ENCODE measurements around the gene ABCA13.

Gene ABCA13

GRCh38 chr7:48427671-48428070, 256.4 kb downstream of the ABCA13 start:
- in situ Hi-C loops (cut with MboI; ENCODE audit: low sequenced_read_pairs), result no loop called here

DNA sequence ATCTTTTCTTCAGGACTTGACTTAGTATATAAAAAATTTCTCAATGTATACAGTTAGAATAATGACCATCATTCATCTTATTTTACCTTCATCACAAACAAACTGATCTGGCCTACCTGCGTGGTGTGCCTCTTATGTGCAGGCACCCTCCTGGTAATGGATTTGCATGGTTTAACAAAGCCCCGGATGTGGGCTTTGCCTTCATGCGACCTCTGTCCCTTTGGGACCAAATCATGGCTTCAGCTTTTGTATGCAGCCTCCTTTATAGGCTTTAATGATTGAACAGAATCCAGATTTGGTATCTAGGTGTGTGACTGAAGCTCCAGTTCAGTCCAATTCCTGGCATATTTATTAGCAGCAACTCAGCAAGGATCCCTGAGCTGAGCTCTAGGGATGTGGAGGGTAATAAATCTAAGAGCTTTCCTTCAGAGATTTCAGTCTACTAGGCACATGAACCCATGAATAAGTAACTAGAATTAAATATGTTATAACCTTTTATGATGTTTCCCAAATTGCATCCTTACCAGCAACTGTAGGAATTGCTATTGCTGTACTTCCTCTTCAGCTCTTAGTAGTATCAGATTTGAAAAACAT, 256.9 kb downstream of the ABCA13 start:
- no peak for DNase-seq (ENCODE audit: low spot score in 2 of 2)
- H3K27me3 ChIP-seq (ENCODE audit: low read depth), result no peaks in the 10 kb centered on the region
- H3K9me3 ChIP-seq, result no peaks in the 10 kb centered on the region
- H3K4me3 ChIP-seq, result no peak overlapping the region
- in situ Hi-C loops (cut with MboI; ENCODE audit: low sequenced_read_pairs), result no loop called here
- H3K4me1 ChIP-seq, result no peaks in the 10 kb centered on the region
- H3K36me3 ChIP-seq (replicated peaks), result no peaks in the 10 kb centered on the region

More at GRCh38 chr7:48427671-48428070, 256.4 kb downstream of the ABCA13 start:
- no peak for DNase-seq (ENCODE audit: low spot score in 2 of 2)
- Histone ChIP-seq H3K4me1 (no peaks in the 10 kb centered on the region), H3K27me3 (ENCODE audit: low read depth) (no peaks in the 10 kb centered on the region), H3K4me3 (no peak overlapping the region), H3K36me3 (replicated peaks) (no peaks in the 10 kb centered on the region), H3K9me3 (no peaks in the 10 kb centered on the region)

- no peaks in the 10 kb centered on the region; the same call in 1 of the 2 replicates for H3K4me1 ChIP-seq
- H3K36me3 ChIP-seq (replicated peaks), result no peaks in the 10 kb centered on the region
- DNase-seq (ENCODE audit: low spot score in 2 of 2), result no peak
- in situ Hi-C loops (cut with MboI; ENCODE audit: low sequenced_read_pairs), result no loop called here
- no peak overlapping the region for H3K4me3 ChIP-seq
- H3K9me3 ChIP-seq, result no peaks in the 10 kb centered on the region
- no peaks in the 10 kb centered on the region for H3K27me3 ChIP-seq (ENCODE audit: low read depth)
Measured at GRCh38 chr7:48429117-48429516, 257.9 kb downstream of the ABCA13 start.

DNA sequence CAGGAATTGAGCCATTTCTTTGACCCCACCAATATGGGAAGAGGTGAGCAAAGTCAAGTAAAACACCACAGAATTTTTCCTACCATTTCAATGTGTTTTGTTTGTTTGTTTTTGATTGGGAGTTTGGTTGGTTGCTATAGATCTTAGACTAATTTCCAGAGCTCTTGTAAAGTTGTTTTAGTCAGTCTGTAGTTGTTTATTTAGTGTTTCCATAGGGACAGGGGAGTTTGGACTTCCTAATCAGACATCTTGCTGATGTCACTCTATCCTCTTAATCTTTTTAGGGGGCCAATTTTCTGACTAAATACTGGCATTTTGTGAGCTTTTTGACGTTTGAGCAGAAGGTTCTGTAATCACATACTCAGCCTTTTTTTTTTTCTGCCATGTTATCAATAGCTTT, 266.9 kb downstream of the ABCA13 start:
- no peak for DNase-seq (ENCODE audit: low spot score in 2 of 2)
- no peak overlapping the region for H3K4me3 ChIP-seq
- no peaks in the 10 kb centered on the region for H3K9me3 ChIP-seq
- no peaks in the 10 kb centered on the region for H3K36me3 ChIP-seq (replicated peaks)
- H3K4me1 ChIP-seq, result no peaks in the 10 kb centered on the region; the same call in 1 of the 2 replicates
- no peaks in the 10 kb centered on the region for H3K27me3 ChIP-seq (ENCODE audit: low read depth)
- in situ Hi-C loops (cut with MboI; ENCODE audit: low sequenced_read_pairs), result no loop called here

DNA sequence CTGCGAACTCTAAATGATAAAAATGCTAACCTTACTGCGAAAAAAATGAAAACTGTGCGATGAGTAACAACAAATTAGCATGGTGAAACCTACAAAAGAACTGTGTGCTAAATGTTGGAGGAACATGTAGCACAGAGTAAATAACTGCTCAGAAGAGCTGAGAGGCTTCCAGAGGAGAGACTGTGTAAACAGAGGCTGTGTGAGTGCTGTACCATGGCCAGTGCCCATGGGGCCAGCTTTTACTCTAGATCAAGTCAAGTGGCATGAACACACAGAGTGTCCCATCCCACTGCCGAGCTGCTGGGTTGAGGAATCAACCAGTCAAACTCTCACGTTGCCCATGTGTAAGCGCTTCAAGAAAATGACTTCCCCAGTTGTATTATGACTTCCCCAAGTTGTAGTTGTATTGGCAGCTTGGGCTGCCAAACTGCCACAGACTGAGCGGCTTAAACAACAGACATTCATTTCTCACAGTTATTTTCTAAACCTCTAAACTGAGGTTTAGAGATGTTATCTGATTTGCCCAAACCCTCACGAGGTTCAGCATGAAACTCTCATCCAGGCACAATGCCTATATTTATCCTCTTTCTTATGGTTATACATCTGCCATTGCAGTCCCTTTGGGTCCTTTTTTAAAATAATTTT, 270.7 kb downstream of the ABCA13 start:
- Histone ChIP-seq H3K9me3 (no peaks in the 10 kb centered on the region), H3K36me3 (replicated peaks) (no peaks in the 10 kb centered on the region), H3K4me1 (no peaks in the 10 kb centered on the region), H3K27me3 (ENCODE audit: low read depth) (no peaks in the 10 kb centered on the region), H3K4me3 (no peak overlapping the region)
- no peak for DNase-seq (ENCODE audit: low spot score in 2 of 2)
- in situ Hi-C loops (cut with MboI; ENCODE audit: low sequenced_read_pairs), result no loop called here

- in situ Hi-C loops (cut with MboI; ENCODE audit: low sequenced_read_pairs), result no loop called here
Measured at GRCh38 chr7:48443051-48443450, 271.8 kb downstream of the ABCA13 start.

GRCh38 chr7:48446721-48447120, 275.5 kb downstream of the ABCA13 start:
- H3K9me3 ChIP-seq, result no peaks in the 10 kb centered on the region
- H3K4me3 ChIP-seq, result no peak overlapping the region
- no peaks in the 10 kb centered on the region for H3K36me3 ChIP-seq (replicated peaks)
- DNase-seq (ENCODE audit: low spot score in 2 of 2), result no peak
- no peaks in the 10 kb centered on the region; the same call in 1 of the 2 replicates for H3K27me3 ChIP-seq (ENCODE audit: low read depth)
- H3K4me1 ChIP-seq, result no peaks in the 10 kb centered on the region
- in situ Hi-C loops (cut with MboI; ENCODE audit: low sequenced_read_pairs), result no loop called here

More at GRCh38 chr7:48443051-48443450, 271.8 kb downstream of the ABCA13 start:
- no peaks in the 10 kb centered on the region for H3K4me1 ChIP-seq
- no peaks in the 10 kb centered on the region for H3K9me3 ChIP-seq
- no peaks in the 10 kb centered on the region for H3K36me3 ChIP-seq (replicated peaks)
- no peak overlapping the region for H3K4me3 ChIP-seq
- no peaks in the 10 kb centered on the region for H3K27me3 ChIP-seq (ENCODE audit: low read depth)
- no peak for DNase-seq (ENCODE audit: low spot score in 2 of 2)

DNA sequence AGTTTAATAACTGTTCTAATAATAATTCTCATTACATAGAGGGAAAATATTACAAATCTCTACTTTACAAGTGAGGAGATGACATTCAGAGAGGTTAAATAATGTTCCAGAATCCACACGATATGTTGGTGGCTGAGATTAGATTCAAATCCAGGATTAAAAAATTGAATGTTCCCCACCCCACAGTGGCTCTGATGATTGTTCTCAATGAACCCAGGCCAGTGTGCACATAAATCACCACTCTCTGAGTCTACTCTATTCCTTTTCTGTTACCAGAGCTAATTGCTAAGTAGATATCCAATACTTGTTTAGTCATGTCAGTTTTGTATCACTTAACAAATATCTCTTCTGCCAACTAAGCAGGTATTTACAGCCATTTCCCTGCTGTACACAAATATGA, 281.0 kb downstream of the ABCA13 start:
- in situ Hi-C loops (cut with MboI; ENCODE audit: low sequenced_read_pairs), result no loop called here
- Histone ChIP-seq H3K4me1 (no peaks in the 10 kb centered on the region), H3K4me3 (no peak overlapping the region), H3K27me3 (ENCODE audit: low read depth) (no peaks in the 10 kb centered on the region; the same call in 1 of the 2 replicates), H3K36me3 (replicated peaks) (no peaks in the 10 kb centered on the region), H3K9me3 (no peaks in the 10 kb centered on the region)
- no peak for DNase-seq (ENCODE audit: low spot score in 2 of 2)

DNA sequence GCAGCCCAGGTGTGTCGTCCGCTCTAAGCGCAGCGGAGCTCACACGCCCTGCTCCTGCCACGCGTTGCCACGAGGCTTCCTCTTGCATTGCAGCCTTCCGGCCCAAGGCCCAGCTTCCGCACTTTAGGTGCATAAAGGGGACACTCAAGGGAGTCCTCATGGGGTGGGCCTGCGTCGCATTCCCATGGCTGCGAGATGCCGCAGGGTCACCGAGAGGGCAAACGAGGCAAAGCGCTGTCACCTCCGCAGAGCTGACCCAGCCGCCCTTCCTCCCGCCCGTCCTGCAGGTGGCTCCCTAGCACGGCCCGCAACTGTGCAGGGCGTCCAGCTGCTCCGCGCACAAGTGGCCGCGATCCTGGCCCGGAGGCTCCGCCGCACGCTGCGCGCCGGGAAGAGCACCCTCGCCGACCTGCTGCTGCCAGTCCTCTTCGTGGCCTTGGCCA, 283.5 kb downstream of the ABCA13 start:
- in situ Hi-C loops (cut with MboI; ENCODE audit: low sequenced_read_pairs), result no loop called here
- no peaks in the 10 kb centered on the region for H3K27me3 ChIP-seq (ENCODE audit: low read depth)
- DNase-seq (ENCODE audit: low spot score in 2 of 2), result no peak
- H3K9me3 ChIP-seq, result no peaks in the 10 kb centered on the region
- H3K36me3 ChIP-seq (replicated peaks), result no peaks in the 10 kb centered on the region
- H3K4me3 ChIP-seq, result no peak overlapping the region
- H3K4me1 ChIP-seq, result no peaks in the 10 kb centered on the region

DNA sequence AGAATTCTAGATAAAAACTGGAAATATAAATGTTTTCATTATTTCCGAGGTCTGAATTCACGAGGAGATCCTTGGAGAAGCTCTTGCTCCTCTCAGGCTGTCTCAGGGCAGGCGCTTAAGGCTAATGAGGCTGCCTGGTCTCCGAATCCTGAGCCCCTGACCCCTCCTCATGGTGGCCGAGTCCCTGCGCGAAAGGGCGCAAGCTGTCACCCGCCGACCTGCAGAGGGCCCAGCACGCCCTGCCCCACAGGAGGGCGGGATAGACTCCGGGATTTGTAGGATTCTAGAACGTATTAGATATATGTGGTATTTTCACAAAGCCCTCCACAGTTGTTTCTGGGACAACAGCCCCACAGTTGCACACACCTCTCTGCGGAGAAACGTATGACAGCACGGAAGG, 284.1 kb downstream of the ABCA13 start:
- Histone ChIP-seq H3K36me3 (replicated peaks) (no peaks in the 10 kb centered on the region), H3K9me3 (no peaks in the 10 kb centered on the region), H3K4me3 (no peak overlapping the region), H3K27me3 (ENCODE audit: low read depth) (no peaks in the 10 kb centered on the region), H3K4me1 (no peaks in the 10 kb centered on the region)
- no peak for DNase-seq (ENCODE audit: low spot score in 2 of 2)
- in situ Hi-C loops (cut with MboI; ENCODE audit: low sequenced_read_pairs), result no loop called here

DNA sequence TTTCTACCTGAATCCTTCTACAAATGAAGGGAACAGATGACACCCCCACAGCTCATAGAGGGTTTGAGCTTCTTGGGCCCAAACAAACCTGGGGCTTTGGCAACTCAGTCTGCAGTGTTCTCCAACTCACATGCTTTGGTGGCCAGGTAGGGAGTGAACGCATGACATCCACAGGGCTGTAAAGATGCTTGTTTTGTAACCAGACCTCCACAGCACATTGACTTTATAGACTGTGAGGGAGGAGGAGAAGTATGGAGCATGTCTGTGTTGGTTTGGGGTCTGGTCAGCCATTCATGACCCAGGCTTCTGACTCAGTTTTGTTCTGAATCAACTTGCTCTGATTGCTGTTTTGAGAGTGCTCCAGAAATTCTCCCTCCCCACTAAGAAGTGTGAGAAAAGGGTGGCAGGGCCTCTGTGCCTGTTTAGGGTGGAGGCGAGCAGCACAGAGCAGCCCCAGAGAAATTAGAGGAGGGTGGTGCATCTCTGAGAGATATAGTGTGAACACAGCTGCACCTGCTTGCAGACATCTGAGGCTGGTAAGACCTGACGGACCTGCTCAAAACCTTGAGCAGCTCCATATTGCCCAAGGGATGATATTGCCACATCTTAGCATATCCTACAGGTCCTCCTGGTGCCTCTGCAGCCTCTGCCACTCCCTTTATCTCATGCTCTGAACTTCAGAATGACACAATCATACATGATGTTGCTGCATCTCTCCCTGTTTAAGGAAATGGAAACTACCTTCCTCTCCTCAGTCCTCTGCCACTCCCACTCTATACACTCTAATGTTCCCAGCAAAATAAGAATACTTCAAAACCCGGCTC, 287.7 kb downstream of the ABCA13 start:
- H3K36me3 ChIP-seq (replicated peaks), result no peaks in the 10 kb centered on the region
- H3K9me3 ChIP-seq, result no peaks in the 10 kb centered on the region
- DNase-seq (ENCODE audit: low spot score in 2 of 2), result no peak
- in situ Hi-C loops (cut with MboI; ENCODE audit: low sequenced_read_pairs), result no loop called here
- no peaks in the 10 kb centered on the region for H3K27me3 ChIP-seq (ENCODE audit: low read depth)
- no peaks in the 10 kb centered on the region for H3K4me1 ChIP-seq
- no peak overlapping the region for H3K4me3 ChIP-seq

DNA sequence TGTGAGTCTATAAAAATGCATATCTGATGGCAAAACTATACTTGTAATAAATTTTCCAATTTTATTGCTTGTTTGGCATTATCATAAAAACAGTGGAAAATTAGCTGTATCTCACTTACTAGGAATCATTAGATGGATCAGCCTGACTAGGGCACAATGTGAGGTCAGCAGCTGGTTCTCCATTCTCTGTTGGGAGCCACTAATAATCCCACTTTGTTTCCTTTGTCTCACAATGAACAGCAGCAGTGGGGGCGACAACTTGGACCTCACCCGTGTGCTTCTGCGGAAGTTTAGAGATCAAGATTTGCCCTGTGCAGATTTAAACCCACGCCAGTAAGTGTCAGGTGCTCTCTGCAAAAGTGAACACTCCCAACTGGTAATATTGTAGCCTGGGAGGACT, 295.5 kb downstream of the ABCA13 start:
- in situ Hi-C loops (cut with MboI; ENCODE audit: low sequenced_read_pairs), result no loop called here
- H3K27me3 ChIP-seq (ENCODE audit: low read depth), result no peaks in the 10 kb centered on the region

DNA sequence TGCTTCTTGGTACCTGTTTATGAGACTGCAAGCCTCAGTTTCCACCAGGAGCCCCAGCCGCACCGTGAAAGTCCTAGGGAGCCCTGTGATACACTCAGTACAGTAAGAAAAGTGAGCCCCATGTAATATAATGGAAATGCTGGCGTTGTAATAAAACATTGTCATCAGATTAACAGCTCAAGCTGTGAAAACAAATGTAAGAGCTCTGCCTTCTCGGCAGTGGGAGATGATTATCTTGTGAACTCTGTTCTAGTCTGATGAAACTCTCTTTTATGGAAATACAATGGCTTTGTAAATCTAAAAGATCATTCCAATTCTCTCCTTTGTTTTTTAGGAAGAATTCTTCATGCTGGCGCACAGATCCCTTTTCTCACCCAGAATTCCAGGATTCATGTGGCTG, 299.9 kb downstream of the ABCA13 start:
- in situ Hi-C loops (cut with MboI; ENCODE audit: low sequenced_read_pairs), result no loop called here
- DNase-seq (ENCODE audit: low spot score in 2 of 2), result peak; percentile 60 to 97
- Histone ChIP-seq H3K4me3 (no peak overlapping the region), H3K36me3 (replicated peaks) (no peaks in the 10 kb centered on the region), H3K9me3 (no peaks in the 10 kb centered on the region), H3K27me3 (ENCODE audit: low read depth) (no peaks in the 10 kb centered on the region), H3K4me1 (peaks cover 24% of the 10 kb centered on the region)

More for the DNA sequence above, 295.5 kb downstream of the ABCA13 start:
- H3K36me3 ChIP-seq (replicated peaks), result no peaks in the 10 kb centered on the region
- no peak overlapping the region for H3K4me3 ChIP-seq
- no peak for DNase-seq (ENCODE audit: low spot score in 2 of 2)
- no peaks in the 10 kb centered on the region for H3K9me3 ChIP-seq
- H3K4me1 ChIP-seq, result peaks cover 15% of the 10 kb centered on the region

DNA sequence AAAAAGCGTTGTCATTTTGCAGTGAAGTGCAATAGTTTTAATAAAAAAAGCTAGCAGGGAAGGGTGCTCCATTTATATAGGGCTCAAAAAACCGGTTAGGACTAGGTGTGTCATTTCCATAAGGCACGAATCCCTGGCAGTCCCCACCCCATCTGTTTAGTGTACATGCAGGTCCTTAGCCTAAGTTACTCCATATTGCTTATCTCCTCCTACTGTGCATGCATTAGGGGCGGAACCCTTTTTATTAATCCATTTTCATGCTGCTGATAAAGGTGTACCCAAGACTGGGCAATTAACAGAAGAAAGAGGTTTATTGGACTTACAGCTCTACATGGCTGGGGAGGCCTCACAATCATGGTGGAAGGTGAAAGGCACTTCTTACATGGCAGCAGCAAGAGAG, 301.4 kb downstream of the ABCA13 start:
- no peaks in the 10 kb centered on the region for H3K27me3 ChIP-seq (ENCODE audit: low read depth)
- no peak overlapping the region for H3K4me3 ChIP-seq
- DNase-seq (ENCODE audit: low spot score in 2 of 2), result no peak
- peaks cover 24% of the 10 kb centered on the region for H3K4me1 ChIP-seq
- in situ Hi-C loops (cut with MboI; ENCODE audit: low sequenced_read_pairs), result no loop called here
- no peaks in the 10 kb centered on the region for H3K36me3 ChIP-seq (replicated peaks)
- no peaks in the 10 kb centered on the region for H3K9me3 ChIP-seq
